GM18858 (cell line): ENCODE data around the gene SLC4A1.

ENCODE experiments used
- ATAC-seq: cut with Tn5 transposase; IDR thresholded peaks from one replicate; pipeline ENCODE4 v1.9.1; 2021; ENCODE audit not compliant: unreplicated experiment

Gene SLC4A1

GRCh38 chr17:44221862-44222111, 46.1 kb downstream of the SLC4A1 start:
- ATAC-seq, result no peak

GRCh38 chr17:44221084-44221861, 46.7 kb downstream of the SLC4A1 start:
- ATAC-seq, result no peak

- ATAC-seq, result no peak
Observed at GRCh38 chr17:44220213-44221083, 47.5 kb downstream of the SLC4A1 start.

GRCh38 chr17:44219616-44220212, 48.2 kb downstream of the SLC4A1 start, which contains the start of gene UBTF:
Gene UBTF, minus strand, starts transcription at chr17:44219675. Its CDS starts 1,446 bp downstream, at chr17:44218229.
- no peak for ATAC-seq

- no peak for ATAC-seq
Observed at GRCh38 chr17:44219108-44219615, 48.8 kb downstream of the SLC4A1 start.

GRCh38 chr17:44218344-44219107, 49.4 kb downstream of the SLC4A1 start:
- no peak for ATAC-seq

GRCh38 chr17:44217738-44218343, 50.1 kb downstream of the SLC4A1 start:
- no peak for ATAC-seq

- no peak for ATAC-seq
Observed at GRCh38 chr17:44216694-44217093, 51.2 kb downstream of the SLC4A1 start.

GRCh38 chr17:44216173-44216572, 51.8 kb downstream of the SLC4A1 start:
- no peak for ATAC-seq

- no peak for ATAC-seq
Observed at GRCh38 chr17:44214896-44215295, 53.0 kb downstream of the SLC4A1 start.

GRCh38 chr17:44214230-44214494, 53.8 kb downstream of the SLC4A1 start:
- ATAC-seq, result no peak

- no peak for ATAC-seq
Observed at GRCh38 chr17:44213403-44214229, 54.3 kb downstream of the SLC4A1 start.

- ATAC-seq, result no peak
Observed at GRCh38 chr17:44212507-44213402, 55.2 kb downstream of the SLC4A1 start.

- no peak for ATAC-seq
Observed at GRCh38 chr17:44211281-44212265, 56.4 kb downstream of the SLC4A1 start.

- no peak for ATAC-seq
Observed at GRCh38 chr17:44210342-44211192, 57.4 kb downstream of the SLC4A1 start.

GRCh38 chr17:44209786-44210341, 58.1 kb downstream of the SLC4A1 start:
- no peak for ATAC-seq
